HG03378 (cell line): ENCODE measurements around the gene UBIAD1.
"Not testable (repeated sequence)": the region's sequence is repeated elsewhere in the genome, so short reads cannot be mapped to it uniquely, and the experiment has no call there.

Experiments
- ATAC-seq: cut with Tn5 transposase; IDR thresholded peaks from one replicate; pipeline ENCODE4 v1.9.1; 2021; ENCODE audit warnings: mild to moderate bottlenecking, moderate library complexity; ENCODE audit not compliant: unreplicated experiment

The UBIAD1 gene

GRCh38 chr1:11279630-11280029, 6.6 kb downstream of the UBIAD1 start:
- ATAC-seq: no peak

- no peak for ATAC-seq
Observed at GRCh38 chr1:11280719-11281376, 7.8 kb downstream of the UBIAD1 start.

GRCh38 chr1:11281518-11282331, 8.7 kb downstream of the UBIAD1 start:
- ATAC-seq: no peak

GRCh38 chr1:11283151-11283550, 10.2 kb downstream of the UBIAD1 start:
- no peak for ATAC-seq

GRCh38 chr1:11284784-11285183, 11.8 kb downstream of the UBIAD1 start:
- ATAC-seq: no peak

GRCh38 chr1:11285883-11286734, 13.1 kb downstream of the UBIAD1 start:
- no peak for ATAC-seq

GRCh38 chr1:11286735-11287410, 13.9 kb downstream of the UBIAD1 start:
- no peak for ATAC-seq

- no peak for ATAC-seq
Observed at GRCh38 chr1:11289064-11289463, 16.1 kb downstream of the UBIAD1 start.

GRCh38 chr1:11291049-11291448, 18.1 kb downstream of the UBIAD1 start:
- no peak for ATAC-seq

- no peak for ATAC-seq
Observed at GRCh38 chr1:11293856-11294255, 20.9 kb downstream of the UBIAD1 start.

- no peak for ATAC-seq
Observed at GRCh38 chr1:11294951-11295350, 22.0 kb downstream of the UBIAD1 start.

GRCh38 chr1:11295905-11296304, 22.9 kb downstream of the UBIAD1 start:
- no peak for ATAC-seq

GRCh38 chr1:11297774-11298173, 24.8 kb downstream of the UBIAD1 start:
- ATAC-seq: not testable (repeated sequence)

- no peak for ATAC-seq
Observed at GRCh38 chr1:11298390-11299224, 25.6 kb downstream of the UBIAD1 start.

- no peak for ATAC-seq
Observed at GRCh38 chr1:11299225-11299574, 26.2 kb downstream of the UBIAD1 start.

- ATAC-seq: no peak
Observed at GRCh38 chr1:11301601-11302000, 28.6 kb downstream of the UBIAD1 start.

GRCh38 chr1:11302366-11302765, 29.4 kb downstream of the UBIAD1 start:
- ATAC-seq: no peak

- not testable (repeated sequence) for ATAC-seq
Observed at GRCh38 chr1:11305516-11305915, 32.5 kb downstream of the UBIAD1 start.

GRCh38 chr1:11307852-11308251, 34.9 kb downstream of the UBIAD1 start:
- no peak for ATAC-seq

GRCh38 chr1:11308699-11309224, 35.8 kb downstream of the UBIAD1 start:
- no peak for ATAC-seq
